NCI-H2196 (cell line): ENCODE results near the gene KRT74.

Experiments
- DNase-seq: peaks from one replicate; lab custom pipeline; 2025; ENCODE audit not compliant: unreplicated experiment; lab: John Stamatoyannopoulos, UW

Gene KRT74

GRCh38 chr12:52573743-52574142 is at the start of gene KRT74:
KRT74 (minus strand) TSS chr12:52573843; CDS start chr12:52573777, 66 bp downstream.
- DNase-seq: no peak

GRCh38 chr12:52622349-52622748 is 48.7 kb upstream of the KRT74 start:
- DNase-seq: no peak

- no peak for DNase-seq
Observed at GRCh38 chr12:52618866-52619265, 45.2 kb upstream of the KRT74 start.

GRCh38 chr12:52618216-52618615 is 44.6 kb upstream of the KRT74 start, which contains the start of gene KRT73:
KRT73 (minus strand) TSS chr12:52618559; CDS start chr12:52618524, 35 bp downstream.
- DNase-seq: no peak

GRCh38 chr12:52617403-52617785 is 43.8 kb upstream of the KRT74 start:
- DNase-seq: no peak

- no peak for DNase-seq
Observed at GRCh38 chr12:52616680-52617402, 43.2 kb upstream of the KRT74 start.

- DNase-seq: no peak
Observed at GRCh38 chr12:52615912-52616311, 42.3 kb upstream of the KRT74 start.

- no peak for DNase-seq
Observed at GRCh38 chr12:52615208-52615868, 41.7 kb upstream of the KRT74 start.

- no peak for DNase-seq
Observed at GRCh38 chr12:52614381-52615207, 41.0 kb upstream of the KRT74 start.

- DNase-seq: no peak
Observed at GRCh38 chr12:52613384-52614030, 39.9 kb upstream of the KRT74 start.

- no peak for DNase-seq
Observed at GRCh38 chr12:52612431-52613383, 39.1 kb upstream of the KRT74 start.

- no peak for DNase-seq
Observed at GRCh38 chr12:52611080-52611468, 37.4 kb upstream of the KRT74 start.

GRCh38 chr12:52608826-52609630 is 35.4 kb upstream of the KRT74 start:
- no peak for DNase-seq

GRCh38 chr12:52608161-52608560 is 34.5 kb upstream of the KRT74 start:
- no peak for DNase-seq

GRCh38 chr12:52607314-52607713 is 33.7 kb upstream of the KRT74 start:
- DNase-seq: no peak

- no peak for DNase-seq
Observed at GRCh38 chr12:52606581-52607218, 33.1 kb upstream of the KRT74 start.

- no peak for DNase-seq
Observed at GRCh38 chr12:52606096-52606495, 32.5 kb upstream of the KRT74 start.

- no peak for DNase-seq
Observed at GRCh38 chr12:52605542-52605941, 31.9 kb upstream of the KRT74 start.

GRCh38 chr12:52604859-52605258 is 31.2 kb upstream of the KRT74 start:
- DNase-seq: no peak
